GM21360 (cell line): ENCODE measurements around the gene PNKD.

Experiments
- ATAC-seq: cut with Tn5 transposase; IDR thresholded peaks from one replicate; pipeline ENCODE4 v1.9.1; 2021; ENCODE audit warnings: mild to moderate bottlenecking, moderate library complexity; ENCODE audit not compliant: unreplicated experiment

Gene PNKD

DNA sequence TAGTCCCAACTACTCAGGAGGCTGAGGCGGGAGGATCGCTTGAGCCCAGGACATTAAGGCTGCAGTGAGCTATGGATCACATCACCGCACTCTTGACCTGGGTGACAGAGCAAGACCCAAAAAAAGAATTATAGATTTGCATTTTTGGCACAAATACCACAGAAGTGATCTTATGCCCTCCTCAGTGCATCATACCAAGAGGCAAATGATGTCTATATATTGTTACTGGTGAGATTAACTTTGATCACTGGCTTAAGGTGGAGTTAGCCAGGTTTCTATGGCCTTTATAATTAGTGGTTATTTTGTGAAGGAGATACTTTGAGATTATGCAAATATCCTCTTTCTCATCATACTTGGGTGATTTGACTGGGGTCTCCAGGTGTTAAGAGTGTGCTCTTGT lies 64.2 kb downstream of the PNKD start:
- no peak for ATAC-seq

DNA sequence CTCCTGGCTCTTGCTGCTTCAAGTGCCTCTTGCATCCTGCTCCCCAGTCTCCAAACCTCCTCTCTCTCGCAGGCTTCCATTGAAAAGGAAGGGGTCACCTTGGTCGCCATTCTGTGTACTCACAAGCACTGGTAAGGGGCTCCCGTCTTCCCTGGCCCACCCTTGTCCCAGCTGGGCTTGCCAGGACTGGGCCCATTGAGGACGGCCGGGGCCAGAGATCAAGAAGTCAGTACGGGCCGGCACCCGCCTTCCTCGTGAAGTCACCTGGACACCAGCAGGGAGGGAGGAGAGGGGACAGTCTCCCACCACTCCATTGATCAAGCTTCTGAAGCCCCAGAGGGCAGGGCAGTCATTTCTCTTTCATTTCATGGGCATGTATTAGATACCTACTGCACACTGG lies 70.3 kb downstream of the PNKD start:
- ATAC-seq = no peak

DNA sequence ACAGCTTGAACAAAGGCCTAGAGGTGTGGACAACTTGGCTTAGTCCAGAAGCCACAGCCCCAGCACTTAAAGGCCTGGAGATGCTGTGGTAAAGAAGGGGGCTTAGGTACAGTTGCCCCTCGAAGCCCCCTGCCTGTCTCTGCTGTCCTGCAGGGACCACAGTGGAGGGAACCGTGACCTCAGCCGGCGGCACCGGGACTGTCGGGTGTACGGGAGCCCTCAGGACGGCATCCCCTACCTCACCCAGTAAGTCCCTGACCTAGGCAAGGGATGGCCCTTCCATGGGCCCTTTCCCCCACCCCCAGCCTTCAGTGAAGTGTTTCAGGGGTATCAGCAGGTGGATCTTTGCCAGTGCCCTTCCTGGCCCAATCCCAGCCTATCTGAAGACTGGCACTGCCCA lies 71.1 kb downstream of the PNKD start:
- no peak for ATAC-seq

DNA sequence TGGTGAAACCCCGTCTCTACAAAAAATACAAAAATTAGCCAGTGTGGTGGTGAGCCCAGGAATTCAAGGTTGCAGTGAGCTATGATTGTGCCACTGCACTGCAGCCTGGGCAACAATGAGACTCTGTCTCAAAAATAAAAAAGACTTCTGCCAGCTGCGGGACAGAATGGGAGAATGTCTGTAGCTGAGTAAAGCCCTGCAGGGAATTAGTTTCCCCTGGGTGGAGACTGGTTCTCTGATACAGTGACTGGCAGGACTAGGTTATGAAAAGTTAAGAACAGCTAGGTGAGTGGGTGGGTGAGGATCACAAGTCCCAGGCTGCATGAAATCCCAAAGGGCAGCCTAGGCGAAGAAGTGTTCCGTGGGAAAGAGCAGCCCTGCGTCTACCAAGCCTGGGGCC lies 72.5 kb downstream of the PNKD start:
- no peak for ATAC-seq

DNA sequence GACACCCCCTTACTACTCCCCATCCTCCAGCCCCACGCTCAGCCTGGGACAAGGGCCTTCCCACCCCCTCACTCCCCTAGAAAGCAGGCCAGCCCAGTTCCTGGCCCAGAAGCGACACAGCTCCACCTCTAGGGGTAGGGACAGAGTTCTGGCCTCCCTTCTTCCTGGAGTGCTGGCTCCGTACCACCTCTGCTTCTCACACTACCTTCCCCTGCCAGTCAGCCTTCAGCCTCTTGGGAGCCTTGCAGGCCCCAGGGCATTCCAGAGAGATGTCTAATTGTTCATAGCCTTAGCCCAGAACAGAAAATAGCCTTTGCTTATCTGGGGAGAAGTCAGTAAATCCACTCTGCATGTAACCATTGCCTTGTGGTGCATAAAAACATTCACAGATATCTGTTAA lies 73.3 kb downstream of the PNKD start:
- no peak for ATAC-seq

DNA sequence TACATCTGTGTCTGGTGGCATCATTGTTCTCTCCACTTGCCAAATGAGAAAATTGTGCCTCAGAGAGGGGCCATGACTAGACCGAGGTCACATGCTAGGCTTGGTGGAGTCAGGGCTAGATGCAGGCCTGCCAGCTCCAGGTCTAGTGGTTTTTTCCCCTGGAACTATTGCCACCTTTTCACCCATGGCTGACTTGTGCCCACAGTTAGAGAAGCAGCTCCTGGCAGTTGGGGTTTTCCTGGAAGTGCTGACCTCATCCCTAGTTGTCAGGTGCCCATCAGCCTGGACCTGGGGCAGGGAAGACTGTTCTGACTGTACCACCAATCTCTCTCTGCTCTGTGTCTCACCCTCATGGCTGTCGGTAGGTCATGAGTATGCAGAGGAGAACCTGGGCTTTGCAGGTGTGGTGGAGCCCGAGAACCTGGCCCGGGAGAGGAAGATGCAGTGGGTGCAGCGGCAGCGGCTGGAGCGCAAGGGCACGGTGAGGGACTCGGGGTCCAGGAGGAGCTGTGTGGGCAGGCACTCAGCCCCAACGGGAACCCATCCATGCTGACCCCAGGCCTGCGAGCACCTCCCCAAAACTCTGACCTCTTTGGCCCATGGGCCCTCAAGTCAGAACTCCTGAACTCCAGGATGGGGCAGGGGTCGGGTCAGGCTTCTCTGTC lies 73.9 kb downstream of the PNKD start:
- ATAC-seq = no peak

DNA sequence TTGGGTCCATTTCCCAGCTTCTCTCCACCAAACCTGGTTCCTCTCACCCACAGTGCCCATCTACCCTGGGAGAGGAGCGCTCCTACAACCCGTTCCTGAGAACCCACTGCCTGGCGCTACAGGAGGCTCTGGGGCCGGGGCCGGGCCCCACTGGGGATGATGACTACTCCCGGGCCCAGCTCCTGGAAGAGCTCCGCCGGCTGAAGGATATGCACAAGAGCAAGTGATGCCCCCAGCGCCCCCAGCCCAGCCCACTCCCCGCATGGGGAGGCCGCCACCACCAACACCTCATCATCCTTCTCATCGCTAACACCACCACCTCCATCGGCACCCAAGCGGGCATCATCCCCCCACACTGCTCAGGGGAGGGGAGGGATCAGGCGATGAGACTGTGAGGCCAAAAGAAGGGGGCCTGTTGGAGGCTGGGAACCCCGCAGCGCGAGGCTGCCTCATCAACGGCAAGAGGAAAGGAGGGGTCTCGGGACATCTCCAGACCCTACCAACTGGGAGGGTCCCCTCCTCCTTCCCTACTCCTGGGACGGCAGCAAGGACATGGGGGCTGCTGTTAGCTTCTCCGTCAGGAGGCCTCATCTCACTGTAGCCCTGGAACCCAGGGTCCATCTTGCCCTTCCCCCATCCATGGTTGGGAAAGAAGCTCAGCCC lies 74.6 kb downstream of the PNKD start:
- ATAC-seq = no peak

DNA sequence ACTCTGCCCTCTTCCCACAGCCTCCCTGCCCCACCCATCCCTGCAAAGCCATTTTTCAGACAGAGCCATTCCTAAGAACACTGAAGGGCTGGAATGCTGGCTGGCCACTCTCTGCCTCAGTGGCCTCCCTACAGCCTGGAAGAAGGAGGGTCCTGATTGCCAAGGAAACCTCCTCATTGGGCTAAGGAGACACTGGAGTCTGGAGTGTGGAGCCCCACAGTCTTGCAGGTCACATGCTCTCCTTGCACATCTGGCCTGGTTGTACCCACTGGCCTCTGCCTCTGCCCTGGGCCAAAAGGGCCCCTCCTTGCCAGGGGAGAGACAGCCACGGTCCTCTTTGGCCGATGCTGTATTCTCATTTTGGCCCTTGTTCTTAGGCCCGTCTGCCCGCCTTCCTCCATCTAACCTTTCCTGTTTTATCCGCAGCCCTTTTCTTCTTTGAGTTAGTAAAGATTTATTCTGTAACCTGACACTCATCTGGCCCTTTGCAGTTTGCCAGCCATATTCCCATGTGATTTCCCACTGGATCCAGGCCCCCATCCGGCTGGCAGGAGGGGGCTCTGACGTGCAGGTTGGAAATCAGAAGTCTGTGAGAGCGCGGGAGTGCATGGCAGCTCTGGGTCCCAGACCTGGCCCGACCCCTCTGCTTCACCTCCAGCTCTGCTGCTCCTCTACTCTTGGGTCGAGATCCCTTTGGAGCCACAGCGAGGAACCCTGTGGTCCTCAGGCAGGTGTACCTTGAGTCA lies 75.3 kb downstream of the PNKD start:
- no peak for ATAC-seq

DNA sequence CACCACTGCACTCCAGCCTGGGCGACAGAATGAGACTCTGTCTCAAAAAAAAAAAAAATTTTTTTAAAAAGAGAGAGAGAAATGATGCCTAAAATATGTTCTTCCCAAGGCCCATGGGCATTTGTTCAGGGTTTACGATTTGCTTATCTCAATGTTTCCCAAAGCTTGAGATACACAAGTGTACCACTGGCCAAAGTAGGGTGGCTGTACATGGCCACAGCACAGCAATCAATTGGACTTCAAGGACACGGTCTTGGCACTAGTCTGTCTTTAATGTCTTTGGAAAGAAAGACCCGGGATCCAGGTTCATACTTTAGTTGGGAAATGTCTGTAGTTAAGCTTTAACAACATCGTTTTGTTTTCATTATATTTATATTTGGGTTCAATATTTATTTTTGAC lies 76.9 kb downstream of the PNKD start:
- ATAC-seq = no peak

DNA sequence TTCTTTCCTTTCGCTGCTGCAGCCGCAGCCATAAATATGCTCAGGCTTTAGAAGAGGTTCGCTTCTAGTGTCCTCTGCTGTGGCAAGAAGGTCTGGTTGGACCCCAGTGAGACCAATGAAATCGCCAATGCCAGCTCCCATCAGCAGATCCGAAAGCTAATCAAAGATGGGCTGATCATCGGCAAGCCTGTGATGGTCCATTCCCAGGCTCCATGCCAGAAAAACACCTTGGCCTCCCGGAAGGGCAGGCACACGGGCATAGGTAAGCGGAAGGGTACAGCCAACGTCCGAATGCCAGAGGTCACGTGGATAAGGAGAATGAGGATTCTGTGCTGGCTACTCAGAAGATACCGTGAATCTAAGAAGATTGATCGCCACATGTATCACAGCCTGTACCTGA lies 83.7 kb downstream of the PNKD start:
- no peak for ATAC-seq

DNA sequence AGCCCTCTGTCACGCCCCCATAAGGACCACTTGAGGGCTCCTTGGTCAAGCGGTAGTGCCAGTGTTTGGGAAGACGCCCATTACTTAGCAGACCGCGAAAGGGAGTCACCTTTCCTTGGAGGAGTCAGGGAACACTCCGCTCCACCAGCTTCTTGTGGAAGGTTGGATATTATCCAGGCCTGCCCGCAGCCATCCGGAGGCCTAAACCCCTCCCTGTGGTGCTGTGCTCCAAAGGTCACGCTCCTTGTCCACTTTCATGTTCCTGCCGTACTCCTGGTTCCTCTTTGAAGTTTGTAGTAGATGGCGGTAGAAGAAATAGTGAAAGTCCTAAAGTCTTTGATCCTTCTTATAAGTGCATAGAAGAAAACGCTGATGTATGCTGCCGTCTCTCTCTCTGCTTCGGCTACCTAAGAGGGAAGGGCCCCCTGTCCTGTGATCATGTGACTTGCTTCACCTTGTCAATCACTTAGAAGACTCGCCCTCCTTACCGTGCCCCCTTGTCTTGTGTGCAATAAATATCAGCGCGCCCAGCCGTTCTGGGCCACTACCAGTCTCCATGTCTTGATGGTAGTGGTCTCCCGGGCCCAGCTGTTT lies 84.6 kb downstream of the PNKD start:
- no peak for ATAC-seq

DNA sequence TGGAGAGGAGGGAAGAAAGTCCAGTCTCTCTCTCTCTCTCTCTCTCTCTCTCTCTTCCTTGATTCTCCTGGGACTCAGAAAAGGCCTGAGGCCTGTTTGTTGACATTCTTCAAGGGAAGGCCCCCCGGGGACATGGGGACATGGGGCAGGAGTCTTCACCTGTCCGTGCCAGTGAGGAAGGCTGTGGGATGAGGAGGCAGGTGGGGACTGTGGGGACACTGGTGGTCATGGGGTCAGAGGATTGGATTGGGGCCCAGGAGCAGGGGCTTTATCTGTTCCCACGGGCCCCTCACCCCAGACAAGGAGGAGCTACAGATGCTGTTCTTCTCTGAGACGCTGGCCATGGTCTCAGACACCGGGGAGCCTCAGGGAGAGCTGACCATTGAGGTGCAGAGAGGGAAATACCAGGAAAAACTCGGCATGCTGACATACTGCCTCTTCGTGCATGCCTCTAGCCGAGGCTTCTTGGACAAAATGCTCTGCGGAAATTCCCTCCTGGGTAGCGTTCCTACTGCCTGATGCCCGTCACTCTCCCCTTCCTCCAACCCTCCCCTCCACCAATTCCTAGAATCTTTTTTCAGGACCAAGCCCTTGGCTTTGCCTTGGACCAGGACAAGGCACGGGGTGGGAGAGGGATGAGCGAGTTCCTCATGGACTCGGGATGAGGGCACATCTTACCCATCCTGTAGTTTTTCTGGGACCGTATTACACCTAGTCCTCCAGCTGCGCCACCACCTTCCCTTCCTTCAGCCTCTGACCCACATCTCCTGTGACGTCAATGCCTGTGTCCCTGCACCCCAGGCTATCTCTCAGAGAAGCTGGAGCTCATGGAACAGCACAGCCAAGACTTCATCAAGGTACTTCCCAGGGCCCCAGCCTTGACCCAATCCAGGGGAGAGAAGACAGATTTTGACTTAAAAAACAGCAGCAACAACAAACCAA lies 87.2 kb downstream of the PNKD start:
- no peak for ATAC-seq

DNA sequence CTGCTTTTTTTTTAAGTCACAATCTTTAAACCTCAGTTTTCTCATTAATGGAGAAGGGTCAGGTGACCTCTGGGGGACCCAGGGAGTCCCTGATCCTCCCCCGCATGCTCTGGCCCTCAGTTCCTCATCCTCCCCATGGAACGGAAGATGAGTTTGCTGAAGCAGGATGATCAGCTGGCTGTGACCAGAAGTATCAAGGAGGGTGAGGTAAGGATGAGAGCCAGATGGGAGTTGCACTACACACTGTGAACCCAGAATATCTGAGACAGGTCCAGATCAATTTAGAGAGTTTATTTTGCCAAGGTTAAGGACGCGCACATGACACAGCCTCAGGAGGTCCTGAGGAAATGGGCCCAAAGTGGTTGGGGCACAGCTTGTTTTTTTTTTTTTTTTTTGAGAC lies 90.1 kb downstream of the PNKD start:
- no peak for ATAC-seq

DNA sequence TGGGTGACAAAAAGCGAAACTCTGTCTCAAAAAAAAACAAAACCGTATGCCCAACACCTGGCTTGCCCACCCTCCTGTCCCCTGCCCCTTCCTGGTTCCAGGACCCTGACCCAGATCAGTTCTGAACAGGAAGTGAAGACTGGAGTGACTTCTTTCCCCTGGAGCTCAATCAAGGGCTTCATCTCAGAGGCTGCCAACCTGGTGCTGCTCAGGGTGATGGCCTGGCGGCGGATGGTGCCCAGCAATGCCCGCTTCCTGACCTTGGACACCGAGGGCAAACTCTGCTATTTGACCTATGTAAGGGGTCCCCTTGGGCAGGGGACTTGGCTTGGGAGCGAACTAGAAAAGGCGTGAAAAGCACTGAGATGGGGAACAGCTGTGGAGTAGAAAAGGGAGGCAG lies 92.3 kb downstream of the PNKD start:
- no peak for ATAC-seq

DNA sequence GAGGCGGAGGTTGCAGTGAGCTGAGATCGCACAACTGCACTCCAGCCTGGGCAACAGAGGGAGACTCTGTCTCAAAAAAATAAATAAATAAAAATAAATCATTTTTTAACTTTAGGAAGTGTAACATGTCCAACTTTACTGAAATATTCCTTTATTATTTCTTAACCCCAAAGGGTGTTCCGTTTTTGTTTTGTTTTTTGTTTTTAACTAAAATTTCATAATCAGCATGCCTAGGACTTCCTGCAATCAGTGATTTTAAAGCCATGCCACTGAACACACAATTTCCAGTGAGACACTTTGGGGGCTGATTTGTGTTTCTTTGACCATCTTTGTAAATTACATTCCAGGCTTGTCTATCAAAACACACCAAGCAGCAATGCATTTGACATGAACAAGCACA lies 93.4 kb downstream of the PNKD start:
- no peak for ATAC-seq

DNA sequence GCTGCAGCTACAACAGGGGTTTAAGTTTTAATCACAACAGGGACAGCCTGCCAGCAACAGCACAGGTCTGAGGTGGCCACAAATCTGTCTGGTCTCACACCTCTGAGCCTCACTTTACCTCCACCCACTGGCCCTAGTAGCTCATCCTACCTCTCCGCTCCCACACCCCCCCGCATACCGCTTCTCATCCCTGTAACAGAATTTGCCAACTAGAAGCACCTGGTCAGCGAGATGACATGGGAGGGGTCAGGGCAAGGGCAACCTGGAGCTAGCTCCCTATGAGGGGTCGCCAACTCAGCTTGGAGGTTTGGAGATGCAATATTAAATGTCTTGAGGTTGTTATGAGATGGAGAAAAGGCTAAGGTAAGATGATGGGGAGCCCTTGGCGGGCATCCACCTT lies 93.9 kb downstream of the PNKD start:
- no peak for ATAC-seq

DNA sequence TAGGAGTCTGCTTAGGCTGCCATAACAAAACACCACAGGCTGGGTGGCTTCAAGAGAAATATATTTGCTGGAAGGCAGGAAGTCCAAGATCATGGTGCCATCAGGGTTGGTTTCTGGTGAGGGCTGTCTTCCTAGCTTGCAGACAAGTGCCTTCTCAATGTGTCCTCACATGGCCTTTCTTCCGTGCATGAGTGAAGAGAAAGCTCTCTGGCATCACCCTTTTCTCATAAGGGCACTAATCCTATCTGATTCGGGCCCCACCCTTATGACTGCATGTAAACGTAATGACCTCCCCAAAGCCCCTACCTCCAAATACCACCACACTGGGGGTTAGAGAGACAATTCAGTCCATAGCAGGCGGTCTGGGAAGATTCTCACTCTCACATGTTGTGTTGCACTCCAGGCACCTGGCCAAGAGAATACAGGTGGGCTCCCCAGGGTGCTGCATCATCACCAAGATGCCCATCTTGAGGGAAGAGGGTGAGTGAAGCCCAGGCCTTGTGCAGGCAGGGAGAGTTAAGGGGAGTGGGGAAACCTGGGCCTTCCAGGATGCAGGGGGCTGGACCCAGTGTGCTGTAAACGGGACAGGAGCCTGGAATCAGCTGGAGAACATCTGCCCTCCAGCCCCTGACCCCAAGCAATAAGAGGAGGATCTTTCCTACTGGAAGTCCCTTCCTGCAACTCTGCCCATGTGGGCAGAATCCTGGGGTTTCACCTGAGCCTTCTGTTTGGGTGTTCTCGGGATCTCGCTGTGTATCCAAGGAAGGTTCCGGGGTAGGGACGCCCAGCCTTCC lies 96.5 kb downstream of the PNKD start:
- no peak for ATAC-seq

DNA sequence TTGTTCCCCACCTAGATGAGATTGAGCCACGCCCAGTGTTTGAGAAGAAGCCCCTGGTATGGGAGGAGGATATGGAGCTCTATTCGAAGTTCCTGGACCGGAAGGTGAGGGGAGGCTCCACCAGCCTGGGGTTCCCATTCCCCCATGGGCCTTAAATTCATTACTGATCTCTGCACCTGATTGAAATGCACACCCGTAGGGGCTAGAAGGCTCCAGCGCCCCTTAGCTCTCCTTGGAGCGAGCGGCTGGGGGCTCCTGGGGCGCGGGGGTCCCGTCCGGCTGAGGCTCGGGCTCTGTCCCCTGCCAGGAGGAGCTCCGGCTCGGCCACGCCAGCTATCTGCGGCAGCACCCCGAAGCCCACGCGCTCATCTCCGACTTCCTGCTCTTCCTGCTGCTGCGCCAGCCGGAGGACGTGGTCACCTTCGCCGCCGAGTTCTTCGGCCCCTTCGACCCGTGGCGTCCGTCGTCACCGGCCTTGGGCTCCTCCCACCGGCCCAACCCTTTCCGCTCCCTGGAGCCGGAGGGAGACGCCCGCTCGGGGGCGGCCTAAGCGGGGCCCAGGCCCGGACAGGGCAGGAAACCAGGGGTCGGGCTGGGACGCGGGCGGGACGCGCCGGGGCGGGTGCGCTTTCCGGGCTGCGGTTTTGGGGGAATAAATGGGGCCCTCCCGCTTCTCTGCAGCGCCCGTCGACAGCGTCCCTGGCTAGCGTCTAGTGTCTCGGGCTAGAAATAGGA lies 97.3 kb downstream of the PNKD start:
- ATAC-seq = peak; percentile 88

DNA sequence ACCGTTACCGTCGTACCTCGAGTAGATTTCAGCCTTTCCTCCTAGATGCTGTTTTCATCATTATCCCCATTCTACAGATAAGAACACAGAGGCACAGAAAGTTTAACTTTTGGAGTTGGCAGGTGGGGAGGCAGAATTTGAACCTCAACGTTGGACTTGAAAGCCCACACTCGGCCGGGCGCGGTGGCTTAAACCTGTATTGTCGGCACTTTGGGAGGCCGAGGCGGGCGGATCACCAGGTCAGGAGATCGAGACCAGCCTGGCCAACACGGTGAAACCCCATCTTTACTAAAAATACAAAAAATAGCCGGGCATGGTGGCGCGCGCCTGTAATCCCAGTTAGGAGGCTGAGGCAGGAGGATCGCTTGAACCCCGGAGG lies 97.8 kb downstream of the PNKD start:
- ATAC-seq = no peak
